Measurements from ENCODE around the gene GALP.
"Not testable (repeated sequence)": the region's sequence is repeated elsewhere in the genome, so short reads cannot be mapped to it uniquely, and the experiment has no call there.

Gene GALP

GRCh38 chr19:56209091-56209490, 33.3 kb downstream of the GALP start:
- Histone ChIP-seq H3K36me3 (ENCODE audit: control insufficient read depth, insufficient read depth, low read length) (no peaks in the 10 kb centered on the region), H3K27ac (ENCODE audit: insufficient read depth, low read depth, low read length, poor library complexity, severe bottlenecking) (no peak overlapping the region), H3K27me3 (ENCODE audit: control insufficient read depth, insufficient read depth, low read length, poor library complexity, severe bottlenecking) (no peaks in the 10 kb centered on the region), H3K4me1 (ENCODE audit: control insufficient read depth, insufficient read depth, low read length) (no peaks in the 10 kb centered on the region), H3K9me3 (ENCODE audit: control insufficient read depth, low read length) (no peaks in the 10 kb centered on the region), H3K4me3 (ENCODE audit: insufficient read depth, low read depth, low read length) (no peak overlapping the region)
- WGBS, 2 experiments, result 91 to 95% methylated on average over 12 of the region's 12 CpGs

DNA sequence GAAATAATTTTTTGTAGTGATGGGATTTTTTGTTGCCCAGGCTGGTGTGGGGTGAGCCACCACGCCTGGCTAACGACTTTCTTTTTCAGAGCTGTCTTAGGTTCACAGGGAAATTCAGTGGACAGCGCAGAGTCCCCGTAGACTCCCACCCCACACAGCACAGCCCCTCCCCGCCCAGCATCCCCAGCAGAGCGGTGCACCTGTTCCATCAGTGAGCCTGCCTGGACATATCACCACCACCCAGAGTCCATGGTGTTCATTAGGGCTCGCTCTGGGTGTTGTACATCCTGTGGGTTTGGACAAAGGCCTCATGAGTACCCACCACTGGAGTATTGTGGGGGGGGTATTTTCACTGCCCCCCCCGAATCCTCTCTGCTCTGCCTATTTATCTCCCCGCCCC, 34.2 kb downstream of the GALP start:
- H3K4me1 ChIP-seq (ENCODE audit: control insufficient read depth, insufficient read depth, low read length); H3K27ac ChIP-seq (ENCODE audit: insufficient read depth, low read depth, low read length, poor library complexity, severe bottlenecking); H3K36me3 ChIP-seq (ENCODE audit: control insufficient read depth, insufficient read depth, low read length); H3K27me3 ChIP-seq (ENCODE audit: control insufficient read depth, insufficient read depth, low read length, poor library complexity, severe bottlenecking); H3K4me3 ChIP-seq (ENCODE audit: insufficient read depth, low read depth, low read length); H3K9me3 ChIP-seq (ENCODE audit: control insufficient read depth, low read length): not testable (repeated sequence)
- WGBS, 2 experiments, result 90 to 92% methylated on average over 8 to 9 of the region's 9 CpGs

- H3K9me3 ChIP-seq (ENCODE audit: control insufficient read depth, low read length), result no peaks in the 10 kb centered on the region
- H3K27ac ChIP-seq (ENCODE audit: insufficient read depth, low read depth, low read length, poor library complexity, severe bottlenecking), result no peak overlapping the region
- no peaks in the 10 kb centered on the region for H3K4me1 ChIP-seq (ENCODE audit: control insufficient read depth, insufficient read depth, low read length)
- WGBS, 2 experiments, result 83 to 84% methylated on average over 4 of the region's 4 CpGs
- no peaks in the 10 kb centered on the region for H3K27me3 ChIP-seq (ENCODE audit: control insufficient read depth, insufficient read depth, low read length, poor library complexity, severe bottlenecking)
- H3K36me3 ChIP-seq (ENCODE audit: control insufficient read depth, insufficient read depth, low read length), result no peaks in the 10 kb centered on the region
- H3K4me3 ChIP-seq (ENCODE audit: insufficient read depth, low read depth, low read length), result no peak overlapping the region
Measured at GRCh38 chr19:56211718-56212117, 35.9 kb downstream of the GALP start.

DNA sequence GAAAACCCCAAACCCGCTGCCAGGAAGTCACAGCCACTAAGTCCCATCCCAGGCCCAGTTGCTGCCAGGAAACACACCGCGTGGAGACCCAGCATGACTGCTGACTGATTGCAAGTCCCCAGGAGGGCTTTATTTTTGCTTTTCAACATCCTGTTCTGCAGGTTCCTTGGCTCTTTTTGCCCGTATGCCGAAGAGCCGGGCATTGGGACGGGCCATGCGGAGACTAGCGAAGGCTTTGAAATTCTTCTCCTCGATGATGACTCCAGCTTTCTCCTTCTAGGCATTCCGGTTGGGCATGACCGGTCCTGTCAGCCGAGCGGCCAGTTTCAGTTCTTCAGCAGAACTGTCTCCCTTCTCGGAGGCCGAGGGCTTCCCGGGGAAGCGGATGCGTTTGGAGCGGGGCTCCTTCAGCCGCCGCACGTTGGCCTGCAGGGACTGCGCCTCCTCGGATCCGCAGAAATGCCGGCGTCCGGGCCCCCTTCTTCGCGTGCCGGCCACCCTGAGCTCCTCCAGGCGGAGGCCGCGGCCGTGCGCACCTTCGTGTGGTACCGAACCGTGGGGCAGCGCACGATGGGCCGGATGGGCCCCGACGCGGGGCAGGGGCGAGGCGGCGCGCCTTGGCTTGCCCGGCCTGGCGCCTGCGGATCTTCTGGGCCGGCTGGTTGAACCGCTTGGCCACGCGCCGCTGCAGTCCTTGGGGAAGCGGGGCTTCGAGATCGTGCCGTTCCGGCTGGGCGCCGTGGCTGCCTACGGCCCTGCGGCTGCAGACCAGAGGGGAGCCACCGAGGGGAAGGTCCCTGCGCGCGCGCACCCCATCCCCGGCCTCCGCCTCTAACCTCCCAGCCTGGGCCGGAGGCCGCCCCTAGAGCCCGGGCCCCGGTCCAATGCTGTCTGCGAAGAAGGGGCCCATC, 41.5 kb downstream of the GALP start:
- Histone ChIP-seq H3K27ac (ENCODE audit: insufficient read depth, low read depth, low read length, poor library complexity, severe bottlenecking) (no peak overlapping the region), H3K4me3 (ENCODE audit: insufficient read depth, low read depth, low read length) (no peak overlapping the region), H3K9me3 (ENCODE audit: control insufficient read depth, low read length) (no peaks in the 10 kb centered on the region), H3K4me1 (ENCODE audit: control insufficient read depth, insufficient read depth, low read length) (no peaks in the 10 kb centered on the region), H3K36me3 (ENCODE audit: control insufficient read depth, insufficient read depth, low read length) (no peaks in the 10 kb centered on the region), H3K27me3 (ENCODE audit: control insufficient read depth, insufficient read depth, low read length, poor library complexity, severe bottlenecking) (no peaks in the 10 kb centered on the region)
- 77 to 81% methylated on average over 79 of the region's 79 CpGs for WGBS, 2 experiments

DNA sequence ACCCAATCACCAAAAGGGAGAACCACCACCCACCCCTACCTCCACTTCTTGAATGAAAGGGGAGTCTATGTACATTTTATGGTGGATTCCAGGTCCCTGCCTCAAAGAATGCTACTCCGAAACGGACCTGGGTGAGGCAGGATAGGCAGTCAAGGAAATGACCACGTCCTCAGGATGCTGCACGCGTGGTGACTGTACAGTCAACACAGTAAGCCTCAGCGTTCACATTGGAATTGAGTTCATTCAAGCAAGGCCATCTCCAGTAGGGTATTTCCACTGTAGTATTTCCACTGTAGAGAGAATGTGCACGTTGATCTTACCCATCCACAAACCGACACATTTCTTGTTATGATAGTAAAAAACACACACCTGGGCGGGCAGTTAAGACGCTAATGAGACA, 43.2 kb downstream of the GALP start:
- H3K4me1 ChIP-seq (ENCODE audit: control insufficient read depth, insufficient read depth, low read length), result no peaks in the 10 kb centered on the region
- H3K9me3 ChIP-seq (ENCODE audit: control insufficient read depth, low read length), result no peaks in the 10 kb centered on the region
- 89 to 90% methylated on average over 10 of the region's 10 CpGs for WGBS, 2 experiments
- H3K27me3 ChIP-seq (ENCODE audit: control insufficient read depth, insufficient read depth, low read length, poor library complexity, severe bottlenecking), result no peaks in the 10 kb centered on the region
- no peak overlapping the region for H3K4me3 ChIP-seq (ENCODE audit: insufficient read depth, low read depth, low read length)
- H3K36me3 ChIP-seq (ENCODE audit: control insufficient read depth, insufficient read depth, low read length), result no peaks in the 10 kb centered on the region
- no peak overlapping the region for H3K27ac ChIP-seq (ENCODE audit: insufficient read depth, low read depth, low read length, poor library complexity, severe bottlenecking)

- WGBS, 2 experiments, result 69 to 70% methylated on average over 9 of the region's 9 CpGs
- H3K9me3 ChIP-seq (ENCODE audit: control insufficient read depth, low read length); H3K4me3 ChIP-seq (ENCODE audit: insufficient read depth, low read depth, low read length); H3K36me3 ChIP-seq (ENCODE audit: control insufficient read depth, insufficient read depth, low read length); H3K27me3 ChIP-seq (ENCODE audit: control insufficient read depth, insufficient read depth, low read length, poor library complexity, severe bottlenecking); H3K27ac ChIP-seq (ENCODE audit: insufficient read depth, low read depth, low read length, poor library complexity, severe bottlenecking); H3K4me1 ChIP-seq (ENCODE audit: control insufficient read depth, insufficient read depth, low read length): not testable (repeated sequence)
Measured at GRCh38 chr19:56221442-56221841, 45.6 kb downstream of the GALP start.

GRCh38 chr19:56221851-56222250, 46.0 kb downstream of the GALP start:
- 93 to 94% methylated on average over 14 of the region's 14 CpGs for WGBS, 2 experiments
- no peaks in the 10 kb centered on the region for H3K27me3 ChIP-seq (ENCODE audit: control insufficient read depth, insufficient read depth, low read length, poor library complexity, severe bottlenecking)
- no peaks in the 10 kb centered on the region for H3K36me3 ChIP-seq (ENCODE audit: control insufficient read depth, insufficient read depth, low read length)

GRCh38 chr19:56222901-56223300, 47.1 kb downstream of the GALP start:
- H3K4me3 ChIP-seq (ENCODE audit: insufficient read depth, low read depth, low read length), result no peak overlapping the region
- H3K27ac ChIP-seq (ENCODE audit: insufficient read depth, low read depth, low read length, poor library complexity, severe bottlenecking), result no peak overlapping the region
- H3K4me1 ChIP-seq (ENCODE audit: control insufficient read depth, insufficient read depth, low read length), result no peaks in the 10 kb centered on the region
- 85 to 86% methylated on average over 6 of the region's 6 CpGs for WGBS, 2 experiments
- no peaks in the 10 kb centered on the region for H3K9me3 ChIP-seq (ENCODE audit: control insufficient read depth, low read length)
- no peaks in the 10 kb centered on the region for H3K36me3 ChIP-seq (ENCODE audit: control insufficient read depth, insufficient read depth, low read length)
- H3K27me3 ChIP-seq (ENCODE audit: control insufficient read depth, insufficient read depth, low read length, poor library complexity, severe bottlenecking), result no peaks in the 10 kb centered on the region

More at GRCh38 chr19:56221851-56222250, 46.0 kb downstream of the GALP start:
- Histone ChIP-seq H3K9me3 (ENCODE audit: control insufficient read depth, low read length) (no peaks in the 10 kb centered on the region), H3K27ac (ENCODE audit: insufficient read depth, low read depth, low read length, poor library complexity, severe bottlenecking) (no peak overlapping the region), H3K4me1 (ENCODE audit: control insufficient read depth, insufficient read depth, low read length) (no peaks in the 10 kb centered on the region), H3K4me3 (ENCODE audit: insufficient read depth, low read depth, low read length) (no peak overlapping the region)

DNA sequence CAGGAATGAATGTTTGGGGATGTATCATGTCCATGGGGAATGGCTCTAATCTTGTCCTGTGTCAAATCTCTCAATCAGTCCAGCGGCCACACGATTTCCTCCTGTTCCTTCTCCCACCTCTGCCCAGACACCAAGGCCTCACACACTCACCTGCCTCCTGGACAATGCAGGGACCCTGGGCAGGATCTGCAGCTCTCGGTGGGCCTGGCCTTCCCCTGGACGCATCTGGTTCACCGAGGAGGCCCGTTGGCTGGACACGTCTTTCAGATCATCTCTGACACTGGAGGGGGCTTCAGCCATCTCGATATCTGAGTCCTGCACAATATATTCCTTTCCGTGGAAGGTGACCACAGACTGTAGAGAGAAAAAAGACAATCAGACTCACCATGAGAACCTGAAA, 47.7 kb downstream of the GALP start:
- H3K27ac ChIP-seq (ENCODE audit: insufficient read depth, low read depth, low read length, poor library complexity, severe bottlenecking), result no peak overlapping the region
- no peak overlapping the region for H3K4me3 ChIP-seq (ENCODE audit: insufficient read depth, low read depth, low read length)
- no peaks in the 10 kb centered on the region for H3K36me3 ChIP-seq (ENCODE audit: control insufficient read depth, insufficient read depth, low read length)
- H3K27me3 ChIP-seq (ENCODE audit: control insufficient read depth, insufficient read depth, low read length, poor library complexity, severe bottlenecking), result no peaks in the 10 kb centered on the region
- no peaks in the 10 kb centered on the region for H3K9me3 ChIP-seq (ENCODE audit: control insufficient read depth, low read length)
- H3K4me1 ChIP-seq (ENCODE audit: control insufficient read depth, insufficient read depth, low read length), result no peaks in the 10 kb centered on the region
- whole genome bisulfite sequencing, 2 experiments, result 90 to 94% methylated on average over 9 of the region's 9 CpGs

Measured in ectodermal cell (in vitro differentiated cells).